Pulmonary artery endothelial cell (primary cell): ENCODE measurements around the gene VAMP2. TPM values are rescaled to one million over a fixed set of nuclear protein-coding genes. Genes with fewer than 3 reads are reported as not detected.

Experiments used
- DNase-seq: peaks from one replicate; pipeline ENCODE4 v3.0.0-alpha.2; 2011; ENCODE audit warnings: low read depth, low spot score
- total RNA-seq: library from RNA; depleted of rRNA; stranded (reverse); fragments of >200 nt; gene quantifications from 2 replicates; pipeline ENCODE4 v1.2.3, GENCODE V29; 2014

VAMP2 gene
- total RNA-seq, 1 donor from 2014 or later = 4.0 TPM

DNA sequence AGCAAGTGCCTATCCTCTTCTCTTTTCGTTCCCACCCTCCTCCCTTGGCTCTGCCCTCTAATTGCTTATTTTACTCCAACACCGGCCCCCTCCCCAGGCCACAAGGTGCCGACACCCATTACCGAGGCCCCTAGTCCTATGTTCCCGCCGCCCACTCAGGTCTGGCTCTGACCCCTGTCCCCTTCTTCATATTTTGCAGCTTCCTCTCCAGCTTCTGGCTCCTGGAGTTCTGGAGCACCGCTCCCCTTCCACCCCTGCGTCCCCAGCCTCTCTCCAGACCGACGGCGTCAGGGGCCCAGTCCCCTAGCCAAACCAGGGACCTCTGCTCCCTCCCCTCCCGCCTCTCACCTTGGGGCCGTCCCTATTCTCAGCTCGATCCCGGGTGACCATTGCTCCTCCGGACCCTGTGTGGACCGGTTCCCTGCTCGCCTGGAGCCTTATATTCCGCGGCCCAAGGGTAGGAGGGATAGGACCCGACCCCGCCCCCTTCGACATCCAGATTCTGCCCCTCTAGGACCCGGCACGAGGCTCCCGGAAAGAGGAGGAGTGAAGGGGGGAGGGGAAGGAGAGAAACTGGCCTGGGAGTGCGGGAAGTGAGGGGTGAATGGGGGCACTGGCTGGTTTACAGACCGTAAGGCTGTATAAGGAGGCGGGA, 38.9 kb downstream of the VAMP2 start, which contains the start of gene HES7:
Gene HES7 (minus strand): TSS at position 412 of the 655 bp plus-strand sequence. CDS start 22 bp downstream, at position 390.
- DNase-seq = no peak

DNA sequence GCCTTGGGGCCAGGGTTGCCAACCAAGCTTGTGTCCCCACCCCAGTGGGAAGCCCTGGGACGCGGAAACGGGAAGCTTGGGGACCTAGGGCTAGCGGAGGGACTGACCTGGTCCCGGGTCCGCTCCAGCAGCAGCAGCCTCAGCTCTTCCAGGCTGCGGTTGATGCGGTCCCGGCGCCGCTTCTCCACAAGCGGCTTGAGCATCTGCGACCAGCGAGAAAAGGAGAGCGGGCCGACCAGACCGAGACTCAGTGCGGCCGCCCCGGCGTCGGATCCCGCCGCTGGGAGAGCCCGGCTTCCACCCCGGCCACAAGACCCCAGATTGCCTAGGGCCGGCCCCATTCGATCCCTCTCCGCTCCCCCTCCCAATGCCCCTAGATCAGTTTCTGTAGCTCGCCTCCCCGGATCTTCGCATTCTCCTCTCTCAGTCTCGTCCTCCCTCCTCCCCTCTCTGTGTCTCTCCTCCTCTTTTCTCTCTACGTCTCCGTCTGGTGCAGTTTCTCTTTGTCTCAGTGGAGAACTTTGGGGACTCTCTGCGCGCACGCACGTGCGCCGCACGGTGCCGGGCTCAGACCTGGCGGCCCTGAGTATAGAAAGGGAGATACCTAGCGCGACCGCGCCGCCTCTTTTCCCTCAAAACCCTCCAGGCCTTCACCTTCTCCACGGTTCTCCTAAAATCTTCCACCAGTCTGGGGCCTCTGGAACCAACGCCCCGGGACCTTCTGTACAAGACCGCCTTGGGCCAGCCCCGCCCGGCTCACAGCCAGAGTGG, 39.6 kb downstream of the VAMP2 start:
- no peak for DNase-seq

DNA sequence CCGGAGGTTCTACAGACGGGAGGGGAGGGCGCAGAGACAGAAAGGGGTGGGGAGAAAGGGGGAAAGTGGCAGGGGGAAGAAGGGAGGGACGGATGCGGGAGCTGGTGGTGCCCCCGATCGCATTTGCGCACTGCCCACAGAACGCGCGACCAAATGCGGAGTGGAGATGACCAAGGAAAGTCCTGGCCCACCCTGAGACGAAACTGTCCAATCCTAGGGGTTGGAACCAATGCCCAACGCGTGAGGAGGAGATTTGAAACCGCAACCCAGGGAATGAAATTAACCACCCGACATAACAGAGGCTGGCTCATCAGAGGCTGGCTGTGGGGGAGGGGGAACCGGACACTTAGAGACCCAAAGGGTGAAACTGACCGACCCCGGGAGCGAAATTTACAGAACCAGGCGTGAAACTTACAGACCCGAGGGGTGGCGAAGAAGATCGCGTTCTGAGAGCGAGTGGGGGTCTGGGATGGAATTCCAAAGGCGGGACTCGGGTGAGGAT, 40.3 kb downstream of the VAMP2 start:
- no peak for DNase-seq

DNA sequence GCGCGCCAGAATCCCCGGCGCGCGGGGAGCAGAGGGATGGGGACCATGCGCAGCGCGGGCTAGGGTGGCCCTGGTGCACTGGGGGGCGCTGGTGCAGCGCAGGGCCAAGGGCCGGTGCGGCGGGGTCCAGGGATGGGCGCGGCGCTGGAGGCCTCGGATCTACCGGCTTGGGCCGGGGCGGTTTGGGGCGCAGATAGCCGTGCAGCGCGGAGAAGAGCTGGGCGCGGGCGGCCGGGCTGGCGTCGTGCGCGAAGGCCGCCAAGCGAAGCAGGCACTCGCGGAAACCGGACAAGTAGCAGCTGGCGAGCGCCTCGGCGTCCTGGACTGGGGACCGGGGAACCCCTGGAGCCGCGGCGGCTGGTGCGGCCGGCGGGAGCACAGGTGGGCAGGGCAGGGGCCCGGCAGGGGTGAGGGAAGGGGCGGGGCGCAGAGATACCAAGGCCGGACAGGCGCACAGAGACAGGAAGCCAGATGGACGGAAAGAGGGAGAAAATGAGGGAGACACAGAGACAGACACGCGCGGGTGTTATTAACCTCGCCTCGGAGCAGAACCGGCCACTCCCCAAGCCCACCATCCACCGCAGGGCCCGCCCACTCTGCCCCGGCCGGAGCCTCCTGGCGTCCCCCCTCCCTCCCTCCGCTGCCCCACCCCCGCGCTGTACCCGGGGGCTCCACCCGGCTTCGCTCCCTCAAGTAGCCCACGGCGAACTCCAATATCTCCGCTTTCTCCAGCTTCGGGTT, 40.9 kb downstream of the VAMP2 start:
- DNase-seq = no peak

DNA sequence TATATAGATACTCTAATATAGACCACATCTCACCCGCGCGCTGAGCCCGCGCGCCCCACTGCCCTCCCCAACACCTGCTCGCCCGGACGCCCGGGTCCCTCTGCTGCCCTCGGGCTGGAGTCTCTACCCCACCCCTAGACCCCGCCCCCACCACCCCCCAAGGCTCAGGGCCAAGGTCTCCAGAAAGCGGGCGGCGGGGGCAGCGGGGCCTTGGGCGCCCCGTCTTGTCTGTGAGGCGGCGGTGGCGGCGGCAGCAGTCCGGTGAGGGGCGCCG, 41.4 kb downstream of the VAMP2 start:
- DNase-seq = no peak

DNA sequence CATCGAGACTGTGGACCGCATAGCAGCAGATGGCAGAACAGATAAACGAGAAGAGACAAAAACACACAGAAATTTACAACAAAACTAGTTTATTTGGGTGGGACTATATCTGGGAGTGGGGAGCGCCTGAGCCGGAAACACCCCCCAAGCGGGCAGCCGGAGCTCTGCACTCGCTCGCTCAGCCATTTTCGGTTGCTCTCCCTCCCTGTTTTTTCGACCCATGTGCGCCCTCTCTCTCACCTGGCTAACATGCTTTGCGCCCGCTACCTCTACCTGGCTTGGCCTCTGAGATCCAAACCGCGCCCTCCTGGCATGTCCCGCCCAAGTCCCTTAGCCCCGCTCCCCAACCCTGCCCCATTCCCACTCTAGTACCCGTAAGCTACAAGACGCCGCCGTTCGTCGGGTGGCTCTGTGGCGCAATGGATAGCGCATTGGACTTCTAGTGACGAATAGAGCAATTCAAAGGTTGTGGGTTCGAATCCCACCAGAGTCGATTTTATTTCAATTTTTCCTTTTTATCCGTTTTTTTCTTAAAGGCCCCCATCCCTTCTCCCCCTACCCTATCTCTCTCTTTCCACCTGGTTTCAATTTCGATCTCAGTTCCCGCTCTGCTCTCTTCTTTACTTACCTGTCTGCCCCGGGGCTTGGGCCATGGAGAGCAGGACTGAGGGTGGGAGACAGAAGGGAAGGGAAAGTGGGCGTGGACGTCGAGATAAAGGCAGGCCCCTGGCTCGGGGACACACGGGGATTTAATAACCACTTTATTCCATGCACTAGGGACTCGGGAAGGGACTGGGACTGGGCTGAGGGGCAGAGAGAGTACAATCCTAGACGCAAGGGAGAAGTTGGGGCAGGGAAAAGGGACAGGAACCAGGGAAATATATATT, 42.0 kb downstream of the VAMP2 start:
- DNase-seq = no peak

DNA sequence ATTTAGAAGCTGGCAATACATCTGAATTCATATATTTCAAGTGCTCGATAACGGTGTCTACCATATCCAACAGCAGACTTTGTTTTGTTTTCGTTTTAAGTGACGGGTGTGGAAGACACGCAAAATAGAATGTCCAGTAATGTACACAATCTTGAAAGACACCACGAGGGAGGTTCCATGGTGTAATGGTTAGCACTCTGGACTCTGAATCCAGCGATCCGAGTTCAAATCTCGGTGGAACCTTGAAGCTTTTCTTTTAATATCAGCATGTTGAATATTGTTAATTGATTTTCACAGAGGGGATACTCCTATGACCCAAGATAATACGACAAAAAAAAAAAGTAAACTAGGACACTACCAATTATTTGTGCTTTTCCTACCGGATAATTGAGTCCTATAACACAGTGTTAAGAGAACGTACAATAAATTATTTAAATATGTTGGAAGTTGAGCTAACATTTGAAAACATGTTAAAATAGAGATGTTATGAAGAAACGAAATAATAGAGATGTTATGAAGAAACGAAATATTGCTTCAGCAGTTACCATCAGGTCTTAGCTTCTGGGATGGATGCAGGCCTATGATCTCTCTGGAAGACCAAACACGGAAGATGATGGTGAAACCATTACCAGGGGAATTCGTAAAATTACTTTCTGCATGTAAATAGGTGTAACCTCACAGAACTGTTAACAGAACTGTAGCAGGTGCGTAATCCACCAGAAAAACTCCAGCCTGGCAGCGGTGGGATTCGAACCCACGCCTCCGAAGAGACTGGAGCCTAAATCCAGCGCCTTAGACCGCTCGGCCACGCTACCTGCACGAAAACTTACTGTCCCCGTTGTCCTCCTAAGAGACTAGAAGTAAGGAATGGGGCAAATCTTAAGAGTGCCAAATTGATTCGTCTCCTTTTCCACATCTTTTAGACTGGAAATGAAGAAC, 42.9 kb downstream of the VAMP2 start:
- peak; percentile 66 for DNase-seq

DNA sequence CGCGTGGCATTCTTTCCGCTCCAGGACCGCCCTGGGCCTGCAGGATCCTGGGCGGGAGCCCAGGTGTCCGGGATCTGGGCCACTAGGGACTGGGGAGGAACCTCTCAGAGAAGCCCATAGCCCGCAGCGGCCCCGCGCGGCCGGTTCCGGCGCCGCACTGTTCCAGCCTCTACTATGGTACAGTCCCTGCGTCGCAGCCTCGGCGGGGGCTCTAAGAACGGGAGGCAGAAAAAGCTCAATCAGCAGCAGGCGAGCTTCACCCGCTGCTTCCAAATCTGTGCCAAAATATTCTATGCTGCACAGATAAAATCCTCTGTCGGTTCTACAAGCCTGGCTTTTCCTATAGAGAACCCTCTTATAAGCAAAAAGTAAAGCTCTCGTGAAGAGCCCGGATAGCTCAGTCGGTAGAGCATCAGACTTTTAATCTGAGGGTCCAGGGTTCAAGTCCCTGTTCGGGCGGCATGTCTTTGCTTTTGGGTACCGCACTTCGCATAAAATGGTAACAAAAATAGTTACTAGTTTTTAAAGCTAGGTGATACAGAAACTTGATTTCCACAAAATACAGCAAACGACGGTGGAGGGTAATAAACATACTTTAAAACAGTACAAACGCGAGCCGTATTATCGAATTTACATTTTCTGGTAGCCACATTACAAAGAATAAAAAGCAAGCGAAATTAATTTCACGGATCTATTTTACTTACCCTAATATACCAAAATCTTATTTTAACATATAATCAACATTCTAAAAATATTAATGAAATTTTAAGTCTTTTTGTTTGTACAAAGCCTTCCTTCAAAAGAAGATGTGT, 43.8 kb downstream of the VAMP2 start:
- no peak for DNase-seq

DNA sequence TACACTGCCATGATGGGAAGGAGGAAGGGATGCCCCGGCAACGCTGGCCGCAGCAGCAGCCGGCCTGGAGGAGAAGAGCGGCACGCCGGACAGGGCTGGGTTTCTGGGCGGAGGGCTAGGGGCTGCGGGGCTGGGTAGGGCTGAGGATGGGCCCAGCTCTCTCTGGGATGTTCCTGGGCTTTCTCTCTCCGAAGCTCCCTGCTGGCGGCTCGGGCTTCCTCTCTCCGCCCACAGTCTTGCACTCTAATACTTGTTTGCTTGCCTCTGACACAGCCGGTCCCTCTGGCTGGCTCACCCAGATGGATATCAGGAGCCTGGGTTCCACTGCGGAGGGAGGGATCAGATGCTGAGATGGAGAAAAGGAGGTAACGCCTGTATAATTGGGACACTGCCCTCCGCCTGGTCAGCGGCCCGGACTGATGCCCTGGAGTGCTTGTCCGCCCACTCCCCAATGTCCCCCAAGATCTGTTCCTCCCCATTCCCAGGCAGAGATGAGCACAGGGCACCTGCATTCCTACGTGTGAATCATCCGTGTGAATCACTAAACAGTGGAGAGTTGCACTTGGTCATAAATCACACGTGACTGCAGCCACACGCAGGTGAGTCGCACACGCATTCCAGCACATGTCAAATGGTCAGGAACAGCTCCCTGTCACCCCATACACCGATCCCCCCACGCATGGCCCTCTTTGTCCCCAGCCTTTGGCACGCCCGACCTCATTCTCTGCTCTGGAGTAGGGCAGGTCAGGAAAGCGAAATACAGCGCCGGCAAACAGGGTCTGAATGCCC, 44.6 kb downstream of the VAMP2 start, which contains the start of gene ALOXE3:
Gene ALOXE3 (minus strand): TSS at position 535 of the 789 bp plus-strand sequence. CDS start 524 bp downstream, at position 11.
- no peak for DNase-seq

DNA sequence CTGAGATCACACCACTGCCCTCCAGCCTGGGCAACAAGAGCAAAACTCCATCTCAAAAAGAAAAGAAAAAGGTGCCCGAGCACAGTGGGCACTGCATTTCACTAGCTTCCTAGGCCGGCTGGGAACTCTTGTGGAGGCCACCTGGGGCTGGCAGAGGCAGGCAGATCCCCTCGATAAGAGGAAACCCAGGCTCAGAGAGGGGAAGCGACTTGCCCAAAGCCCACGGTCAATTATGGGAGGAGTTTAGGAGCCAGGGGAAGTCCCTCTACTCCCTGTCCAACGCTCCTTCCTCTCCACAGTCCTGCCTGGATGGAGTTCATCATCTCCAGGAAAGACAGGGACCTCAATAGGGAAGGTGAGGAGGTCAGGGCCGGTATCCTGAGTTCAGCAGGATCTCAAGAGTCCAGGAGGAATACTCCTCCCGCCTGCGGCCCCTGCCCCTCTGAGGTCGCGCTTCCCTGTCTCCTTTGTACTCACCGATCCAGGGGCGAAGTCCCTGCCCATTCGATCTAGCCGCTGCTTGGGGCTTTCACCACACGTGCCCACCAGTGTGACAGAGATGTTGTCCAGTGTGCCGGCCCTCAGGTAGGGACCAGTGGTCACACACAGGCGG, 45.3 kb downstream of the VAMP2 start:
- no peak for DNase-seq

DNA sequence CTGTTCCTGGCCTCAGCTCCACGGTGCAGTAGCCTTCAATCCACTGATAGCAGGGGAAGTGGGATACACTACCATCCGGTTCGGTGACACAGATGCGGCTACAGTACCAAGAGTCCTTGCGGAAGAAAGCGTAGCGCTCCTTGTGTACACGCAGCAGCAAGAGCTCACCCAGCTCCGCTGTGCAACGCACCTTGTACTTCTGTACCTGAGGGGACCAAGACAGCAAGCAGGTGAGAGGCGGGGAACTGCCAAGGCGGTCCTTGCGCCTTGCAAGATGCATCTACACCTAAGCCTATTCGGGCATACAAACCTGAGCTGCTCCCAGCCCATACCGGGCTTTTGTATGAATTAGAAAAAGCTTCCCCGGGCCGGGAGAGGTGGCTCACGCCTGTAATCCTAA, 46.0 kb downstream of the VAMP2 start:
- no peak for DNase-seq

DNA sequence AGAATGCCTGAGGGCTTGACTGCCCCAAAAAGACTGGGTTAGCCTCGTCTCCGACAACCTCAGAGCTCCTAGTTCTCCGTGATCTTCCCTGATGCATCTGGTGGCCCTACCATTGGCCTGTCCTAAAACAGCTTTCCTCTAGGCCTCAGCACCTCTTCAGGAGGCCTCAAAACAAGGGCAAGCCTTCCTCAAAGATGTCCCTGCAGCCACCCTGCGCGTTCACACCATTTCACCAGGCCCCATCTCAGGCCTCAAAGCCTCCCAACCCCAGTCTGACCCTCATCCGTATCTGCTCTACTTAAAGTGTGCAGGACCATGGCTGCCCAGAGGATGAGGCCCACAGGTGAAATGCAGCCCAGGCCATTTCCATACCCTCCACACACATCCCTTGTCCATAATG, 51.8 kb downstream of the VAMP2 start:
- DNase-seq = no peak

DNA sequence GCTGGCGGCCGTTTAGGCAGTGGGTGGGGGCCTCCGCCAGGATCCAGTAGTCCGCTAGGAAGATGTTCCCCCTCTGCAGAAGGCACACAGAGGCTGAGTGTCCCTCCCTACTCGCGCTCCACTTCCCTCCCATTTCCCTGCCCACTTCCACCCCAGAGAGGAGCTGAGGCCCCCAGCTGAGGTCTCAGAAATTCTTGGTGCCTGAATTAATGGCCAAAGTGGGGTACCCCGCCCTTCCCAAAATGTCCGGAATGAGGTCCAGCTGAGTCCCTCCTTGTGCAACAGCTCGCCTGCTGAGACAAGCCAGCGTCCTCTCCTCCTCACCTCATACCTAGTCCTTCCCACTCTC, 52.3 kb downstream of the VAMP2 start:
- no peak for DNase-seq

DNA sequence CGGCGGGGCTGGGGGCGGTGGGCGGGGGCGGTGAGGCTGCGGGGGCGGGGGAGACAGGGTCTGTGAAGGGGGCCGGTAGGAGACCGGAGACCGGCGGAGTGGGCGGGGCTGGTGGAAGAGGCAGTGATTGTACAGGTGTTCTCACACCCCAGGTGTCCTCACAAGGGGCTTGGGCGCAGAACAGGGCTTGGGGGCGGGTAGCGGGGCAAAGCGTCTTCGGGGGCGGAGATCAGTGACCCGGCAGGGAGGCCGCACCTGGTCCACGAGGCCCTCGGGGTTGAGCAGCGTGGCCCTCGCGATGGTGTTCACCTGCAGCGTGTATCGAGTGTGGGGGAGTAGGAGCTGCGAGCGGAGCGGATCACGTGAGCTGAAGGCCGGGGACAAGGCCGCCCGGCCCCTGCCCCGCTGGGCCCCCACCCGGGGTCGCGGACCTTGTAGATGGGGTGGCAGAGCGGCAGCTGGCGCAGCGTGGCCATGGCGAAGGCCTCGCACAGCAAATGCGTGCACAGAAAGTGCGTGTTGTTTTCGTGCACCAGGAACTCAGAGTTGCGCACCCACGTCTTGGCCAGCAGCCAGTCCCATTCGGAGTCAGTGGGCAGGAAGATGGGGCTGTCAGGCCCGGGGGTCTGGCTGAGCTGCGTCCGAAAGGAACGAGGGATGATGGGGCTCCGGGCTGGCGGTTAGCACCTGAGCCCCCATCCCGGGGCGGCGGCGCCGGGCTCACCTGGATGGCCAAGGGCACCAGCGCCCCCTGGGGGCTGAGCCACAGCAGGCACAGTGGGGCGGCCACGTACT, 52.9 kb downstream of the VAMP2 start:
- no peak for DNase-seq
